Activated CD4-positive, CD25-positive, alpha-beta regulatory T cell treated with anti-CD3 and anti-CD28 coated beads, Interleukin-2, amount 50 U/mL, for 16 hours (primary cell): Measurements from ENCODE around the gene CYP4V2.

Experiments
- DNase-seq: peaks from one replicate; pipeline ENCODE4 v3.0.0-alpha.2; 2020; ENCODE audit warnings: low read depth, low spot score

The CYP4V2 gene

DNA sequence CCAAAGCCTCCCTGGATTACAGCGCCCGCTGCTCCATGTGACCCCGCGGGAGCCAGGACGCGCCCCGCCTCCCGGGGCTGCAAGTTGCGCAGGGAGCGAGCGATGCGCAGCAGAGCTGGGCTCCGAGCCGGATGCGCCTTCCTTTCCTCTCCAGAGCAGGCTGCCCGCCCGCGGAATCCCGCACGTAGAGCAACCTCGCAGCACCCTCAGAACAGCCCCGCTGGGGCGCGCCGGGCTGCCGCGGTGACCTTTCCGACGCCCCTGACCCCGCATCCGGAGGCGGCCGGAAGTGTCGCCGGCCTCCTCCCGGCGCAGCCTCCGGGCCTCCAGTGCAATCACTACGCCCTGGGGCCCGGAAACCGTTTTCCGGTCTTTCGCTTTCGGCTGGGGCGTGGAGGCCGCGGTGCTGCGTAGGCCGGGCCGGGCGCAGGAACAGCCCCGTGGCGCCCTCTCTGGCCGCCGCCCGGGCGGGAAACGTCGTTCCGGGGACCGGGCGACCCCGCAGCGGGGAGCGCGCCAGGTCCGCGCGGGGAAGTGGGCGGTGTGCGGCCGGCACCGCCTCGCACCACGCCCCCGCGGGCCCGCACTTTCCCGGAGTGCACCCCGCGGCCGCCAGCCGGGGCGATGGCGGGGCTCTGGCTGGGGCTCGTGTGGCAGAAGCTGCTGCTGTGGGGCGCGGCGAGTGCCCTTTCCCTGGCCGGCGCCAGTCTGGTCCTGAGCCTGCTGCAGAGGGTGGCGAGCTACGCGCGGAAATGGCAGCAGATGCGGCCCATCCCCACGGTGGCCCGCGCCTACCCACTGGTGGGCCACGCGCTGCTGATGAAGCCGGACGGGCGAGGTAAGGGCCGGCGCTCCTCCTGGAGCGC is at the start of gene CYP4V2:
CYP4V2 (plus strand) TSS at position 368 of the 866 bp plus-strand sequence; CDS start at position 625, 257 bp downstream.
- DNase-seq: peak; percentile 77

DNA sequence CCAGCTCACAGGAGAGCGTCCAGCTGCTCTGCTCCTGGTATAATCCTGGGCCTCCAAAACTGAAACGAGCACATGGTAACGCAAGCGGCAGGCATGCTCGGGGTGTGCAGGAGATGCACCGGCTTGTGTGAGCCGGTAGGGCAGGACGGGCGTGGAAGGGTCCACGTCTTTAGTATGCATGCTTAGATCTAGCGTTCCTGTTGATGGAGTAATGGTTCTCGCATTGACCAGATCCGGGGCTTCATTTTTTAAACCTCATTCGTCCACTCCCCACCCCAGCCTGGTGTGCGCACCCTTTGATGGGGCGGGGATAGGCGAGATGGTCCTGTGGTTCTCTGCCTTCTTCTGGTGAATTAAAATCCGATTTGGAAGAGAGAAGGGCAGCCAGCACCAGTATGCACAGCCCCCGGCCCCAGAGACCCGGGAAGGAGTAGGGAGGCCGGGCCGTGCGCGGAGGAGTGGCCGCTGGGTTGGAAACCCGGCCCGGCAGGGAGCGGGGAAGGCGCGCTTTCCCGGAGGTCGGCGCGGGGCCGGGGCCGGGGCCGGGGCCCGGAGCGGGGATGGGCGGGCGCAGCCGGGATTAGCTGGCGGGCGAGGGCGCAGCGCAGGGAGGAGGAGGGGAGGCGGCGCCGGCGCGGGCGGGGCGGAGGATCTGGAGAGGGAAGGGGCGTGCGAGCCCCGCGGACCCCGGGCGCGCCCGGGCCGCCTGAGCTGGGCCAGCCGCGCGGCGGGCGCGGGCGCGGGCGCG is 47.0 kb upstream of the CYP4V2 start:
- no peak for DNase-seq

DNA sequence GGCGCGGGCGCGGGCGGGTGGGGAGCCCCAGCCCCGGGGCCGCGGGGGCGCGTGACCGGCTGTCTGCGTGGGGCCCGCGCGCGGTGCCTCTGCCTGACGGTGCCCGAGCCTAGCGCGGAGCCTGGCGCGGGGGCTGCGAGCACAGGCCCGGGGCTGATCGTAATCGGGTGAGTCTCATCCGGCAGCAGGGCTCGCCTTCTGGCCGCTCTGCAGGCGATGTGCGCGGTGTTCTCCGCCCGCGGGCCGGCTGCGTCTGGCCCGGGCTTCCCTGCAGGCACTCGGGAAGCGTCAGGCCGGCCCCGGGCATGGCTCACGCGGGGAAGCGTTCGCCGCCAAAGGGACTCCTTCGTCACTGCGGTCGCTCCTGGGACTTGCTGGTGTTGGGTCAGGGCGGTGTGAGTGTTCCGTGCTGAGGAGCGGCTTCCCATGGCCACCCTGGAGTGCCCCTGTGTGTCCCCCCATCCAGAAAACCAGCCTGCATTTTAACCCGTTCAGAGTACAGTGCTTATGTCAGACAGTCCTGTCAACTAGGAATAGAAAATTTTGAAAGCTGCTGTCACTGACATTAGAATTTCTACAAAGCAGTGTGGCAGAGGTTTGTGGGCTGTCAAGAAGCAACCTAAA is 46.3 kb upstream of the CYP4V2 start:
- DNase-seq: no peak

DNA sequence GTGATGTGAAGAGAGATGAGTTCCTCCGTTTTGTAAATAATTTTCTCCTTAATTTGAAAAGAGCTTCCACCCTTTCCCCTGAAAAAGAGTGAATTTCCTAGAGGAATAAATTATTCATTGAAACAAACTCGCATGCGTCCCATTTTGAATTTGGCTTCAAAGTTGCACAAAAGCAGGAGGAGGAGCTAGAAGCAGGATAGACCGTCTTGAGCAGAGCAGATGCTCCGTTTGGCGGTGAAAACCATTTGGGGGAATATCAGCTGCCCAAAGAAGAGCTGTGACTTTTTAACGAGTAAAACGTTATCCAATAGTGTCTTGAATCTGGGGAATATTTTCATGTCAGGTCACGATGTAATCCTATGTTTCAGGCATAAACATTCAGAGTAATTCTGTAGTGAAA is 44.9 kb upstream of the CYP4V2 start:
- no peak for DNase-seq

DNA sequence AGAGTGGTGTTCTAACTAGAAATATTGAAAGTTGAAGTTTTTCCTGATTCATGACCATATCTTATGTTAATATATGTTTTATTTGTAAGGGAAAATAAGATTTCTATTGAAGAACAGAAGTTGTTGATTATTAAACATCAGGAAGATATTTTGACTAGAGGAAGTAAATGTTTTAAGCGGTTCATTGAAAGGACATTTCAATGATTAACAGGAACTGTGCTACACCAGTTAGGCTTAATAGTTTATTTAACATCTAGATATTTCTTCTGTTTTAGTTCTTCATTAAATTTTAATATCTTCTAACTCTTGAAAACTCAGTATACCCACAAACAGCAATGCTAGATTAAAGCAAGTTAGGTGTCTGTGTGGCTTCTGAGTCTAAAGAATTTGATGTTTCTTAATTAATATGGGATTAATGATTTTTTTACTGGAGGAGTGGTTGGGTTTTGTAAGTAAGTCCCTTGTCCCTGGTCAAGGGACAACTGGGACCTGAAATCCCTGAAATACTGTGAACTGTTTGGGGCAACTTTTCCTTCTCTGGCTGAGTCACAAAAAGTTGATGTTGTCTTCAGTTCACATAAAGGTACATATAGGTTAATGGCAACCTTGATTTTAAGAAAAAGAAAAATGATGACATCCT is 42.9 kb upstream of the CYP4V2 start:
- no peak for DNase-seq

DNA sequence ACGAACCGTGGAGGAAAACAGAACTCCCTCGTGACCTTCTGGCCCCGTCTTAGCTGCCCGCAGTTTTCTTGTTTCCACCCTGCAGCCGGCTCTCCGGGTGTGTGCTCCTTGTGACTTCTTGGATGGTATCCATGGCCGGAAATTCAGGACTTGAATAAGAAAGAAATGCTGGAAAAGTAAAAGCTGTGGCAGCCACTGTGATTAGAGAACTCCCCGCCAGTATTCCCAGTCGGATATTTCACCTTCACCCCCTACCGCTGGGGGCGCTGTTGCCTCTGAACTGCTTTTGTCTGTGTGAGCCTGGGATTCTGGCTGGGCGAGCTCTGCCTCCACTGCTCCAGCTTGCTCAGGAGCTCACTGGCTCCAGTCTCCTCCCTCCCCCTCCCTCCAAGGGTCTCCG is 41.5 kb upstream of the CYP4V2 start:
- no peak for DNase-seq

DNA sequence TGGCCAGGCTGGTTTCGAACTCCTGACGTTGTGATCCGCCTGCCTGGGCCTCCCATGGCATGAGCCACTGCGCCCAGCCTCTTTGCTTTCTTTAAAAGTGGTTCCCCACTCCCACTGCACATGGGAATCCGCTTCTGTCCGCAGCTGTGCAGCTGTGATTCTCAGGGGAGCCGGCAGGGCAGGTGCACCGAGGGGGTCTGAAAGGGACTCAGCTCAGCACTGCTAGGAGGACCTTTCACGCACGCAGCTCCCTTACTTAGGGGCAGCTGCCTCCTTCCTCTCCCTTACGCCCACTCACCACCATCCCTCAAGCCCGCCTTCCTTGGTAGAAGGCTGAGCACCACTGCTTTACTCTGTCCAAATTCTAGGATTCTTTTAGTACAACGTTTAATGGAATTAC is 40.4 kb upstream of the CYP4V2 start:
- no peak for DNase-seq

DNA sequence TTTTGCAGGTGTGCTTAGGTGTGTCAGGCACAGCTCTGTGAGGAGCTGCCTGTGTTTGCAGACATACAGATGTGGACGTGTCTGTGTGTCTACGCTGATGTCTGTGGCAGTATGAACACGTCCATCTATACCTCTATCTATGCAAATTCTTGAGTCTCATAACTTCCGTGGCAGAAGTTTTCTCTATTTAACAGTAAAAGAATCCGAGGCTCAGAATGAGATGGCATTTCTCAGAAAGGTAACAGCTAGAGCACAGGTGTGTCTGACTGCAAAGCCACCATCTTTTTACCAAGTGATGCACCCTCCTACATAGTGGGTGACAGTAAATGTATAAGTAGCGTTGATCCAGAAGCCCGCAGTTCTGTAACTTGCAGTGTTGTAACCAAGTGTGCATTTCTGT is 39.9 kb upstream of the CYP4V2 start:
- DNase-seq: no peak

DNA sequence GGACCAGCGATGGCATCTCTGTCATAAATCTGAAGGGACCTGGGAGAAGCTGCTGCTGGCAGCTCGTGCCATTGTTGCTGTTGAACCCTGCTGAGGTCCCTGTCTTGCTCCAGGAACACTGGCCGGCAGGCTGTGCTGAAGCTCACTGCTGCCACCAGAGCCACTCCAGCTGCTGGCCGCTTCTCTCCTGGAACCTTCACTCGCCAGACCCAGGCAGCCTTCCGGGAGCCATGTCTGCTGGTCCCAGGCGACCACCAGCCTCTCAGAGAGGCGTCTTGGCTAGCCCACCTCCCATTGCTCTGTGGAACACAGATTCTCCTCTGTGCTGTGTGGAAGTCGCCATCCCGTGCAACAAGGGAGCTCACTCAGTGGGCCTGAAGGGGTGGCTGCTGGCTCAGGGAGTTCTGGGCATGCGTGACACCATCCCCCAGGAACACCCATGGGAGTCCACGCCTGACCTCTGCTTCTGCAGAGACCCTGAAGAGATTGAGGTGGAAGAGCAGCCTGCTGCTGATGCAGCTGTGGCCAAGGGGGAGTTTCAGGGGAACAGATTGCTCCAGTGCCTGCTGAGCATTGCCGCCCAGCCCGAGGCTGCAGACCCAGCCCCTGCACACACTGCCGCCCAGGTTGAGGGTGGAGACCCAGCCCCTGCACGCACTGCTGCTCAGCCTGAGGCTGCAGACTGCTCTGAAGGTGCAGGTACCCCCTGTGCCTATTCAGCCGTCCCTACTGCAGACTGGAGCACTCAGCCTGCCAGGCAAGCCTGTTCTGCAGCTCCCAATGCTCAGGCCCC is 33.1 kb upstream of the CYP4V2 start:
- no peak for DNase-seq

DNA sequence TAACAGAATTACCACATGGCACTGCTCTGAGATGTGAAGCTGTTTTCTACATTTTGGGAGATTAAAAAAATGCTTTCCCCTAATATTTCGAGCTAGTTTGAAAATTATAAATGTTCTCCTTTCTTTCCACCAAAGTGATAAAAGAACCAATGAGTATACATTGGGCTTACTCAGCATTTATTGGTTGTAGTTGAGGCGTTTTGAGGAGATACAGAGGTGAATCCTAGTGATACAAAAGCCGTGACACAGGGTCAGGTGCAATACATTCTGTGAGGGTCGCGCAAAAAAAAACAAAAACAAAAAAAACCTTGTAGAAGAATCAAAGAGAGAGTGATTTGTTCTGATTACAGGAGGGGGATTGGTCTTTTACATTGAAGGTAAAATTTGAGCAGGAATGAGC is 32.4 kb upstream of the CYP4V2 start:
- DNase-seq: no peak

DNA sequence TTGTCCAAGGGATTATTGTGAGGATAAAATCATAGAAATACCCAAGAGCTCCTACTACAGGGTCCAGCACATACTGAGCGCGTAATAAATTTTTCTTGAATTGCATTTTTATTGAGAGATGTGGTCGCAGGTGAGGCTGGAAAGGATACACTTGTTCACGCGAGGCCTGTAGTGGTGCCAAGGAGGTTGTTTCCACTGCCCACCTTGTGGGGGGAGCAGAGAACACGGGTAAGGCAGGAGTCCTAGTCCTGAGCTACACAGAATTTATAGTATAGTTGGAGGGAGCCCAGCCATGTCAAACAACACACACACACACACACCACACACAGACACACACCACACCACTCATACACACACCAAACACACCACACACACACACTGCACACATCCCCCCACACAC is 31.8 kb upstream of the CYP4V2 start:
- no peak for DNase-seq

DNA sequence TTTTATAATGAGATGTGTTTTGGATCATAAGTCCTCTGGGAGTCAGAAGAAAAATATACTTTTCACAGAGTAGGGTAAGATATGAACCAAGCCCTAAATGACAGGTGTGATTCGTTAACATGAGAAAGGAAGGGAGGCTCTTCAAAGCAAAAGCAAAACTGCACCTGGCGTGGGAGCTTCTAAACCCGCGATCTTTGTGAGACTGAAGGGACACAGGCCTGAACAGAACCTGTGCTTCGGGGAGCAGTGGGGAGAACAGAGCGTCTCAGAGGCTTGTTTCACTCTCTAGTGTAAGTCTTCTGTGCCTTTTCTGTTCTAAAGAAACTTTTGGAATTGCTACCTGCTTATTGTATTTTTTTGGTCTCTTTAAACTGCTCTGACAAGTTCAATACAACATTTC is 30.2 kb upstream of the CYP4V2 start:
- no peak for DNase-seq

DNA sequence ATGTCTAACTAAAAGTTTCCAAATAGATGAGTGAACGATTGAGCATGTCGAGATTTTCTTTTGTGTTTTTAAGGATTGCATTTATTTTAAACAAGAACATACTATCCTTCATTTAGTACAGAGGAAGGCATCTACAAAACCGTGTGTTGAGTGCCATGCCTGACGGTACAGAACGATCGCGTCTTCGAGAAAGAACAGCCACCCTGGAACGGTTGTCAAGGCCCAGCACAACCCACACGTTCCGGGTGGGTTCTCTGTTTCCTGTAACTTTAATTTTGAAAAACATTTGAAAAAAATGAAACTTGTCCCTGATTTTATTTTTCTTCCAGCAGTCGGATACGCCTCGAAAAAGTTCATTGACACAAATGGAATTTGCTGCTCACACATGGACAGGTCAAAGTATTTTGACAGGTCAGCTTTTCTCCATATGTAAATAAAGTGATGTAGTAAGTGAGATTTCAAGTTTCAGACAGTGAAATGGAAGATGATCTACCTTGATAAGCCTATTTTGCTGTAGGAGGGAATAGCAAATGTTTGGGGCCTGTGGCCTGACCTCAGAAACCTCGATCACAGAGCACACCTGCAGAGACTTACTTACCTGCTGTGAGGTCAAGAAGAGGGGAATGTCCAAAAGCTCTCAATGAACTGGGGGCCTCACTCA is 24.4 kb upstream of the CYP4V2 start:
- DNase-seq: no peak

DNA sequence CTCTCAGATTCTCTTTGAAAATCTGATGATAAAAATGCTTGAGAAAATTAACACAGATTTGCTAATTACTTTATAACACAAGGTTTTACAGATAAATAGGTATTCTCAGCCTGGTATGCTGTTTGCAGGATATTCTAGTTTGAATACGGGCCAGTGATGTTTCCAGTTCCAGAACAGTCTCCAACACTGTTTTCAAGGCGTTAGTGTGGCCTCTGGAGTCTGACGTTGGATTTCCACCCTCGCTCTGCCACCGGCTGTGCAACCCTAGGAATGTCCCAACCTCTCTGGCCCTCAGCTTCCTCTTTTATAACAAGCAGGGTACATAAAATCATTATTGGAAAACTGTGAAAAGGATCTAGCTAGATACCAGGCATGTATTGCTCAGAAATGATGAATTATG is 23.8 kb upstream of the CYP4V2 start:
- no peak for DNase-seq

DNA sequence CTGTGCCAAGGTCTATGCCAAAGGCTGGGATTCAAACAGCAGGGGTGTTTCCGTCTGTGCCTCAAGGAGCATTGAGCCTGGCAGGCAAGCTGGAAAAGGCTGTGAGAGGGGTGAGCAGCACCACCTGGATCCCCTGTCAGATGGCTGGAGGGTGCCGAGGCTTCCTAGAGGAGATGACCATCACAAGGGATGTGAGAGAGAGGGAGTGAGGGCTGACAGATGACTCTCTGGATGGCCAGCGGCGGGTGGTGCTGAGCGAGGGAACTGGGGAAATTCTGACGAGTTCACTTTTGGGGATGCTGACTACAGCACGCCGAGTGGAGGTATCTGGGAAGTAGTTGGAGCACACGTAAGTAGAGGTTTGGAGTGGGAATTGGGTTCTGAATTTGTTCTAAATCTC is 22.6 kb upstream of the CYP4V2 start:
- DNase-seq: no peak

DNA sequence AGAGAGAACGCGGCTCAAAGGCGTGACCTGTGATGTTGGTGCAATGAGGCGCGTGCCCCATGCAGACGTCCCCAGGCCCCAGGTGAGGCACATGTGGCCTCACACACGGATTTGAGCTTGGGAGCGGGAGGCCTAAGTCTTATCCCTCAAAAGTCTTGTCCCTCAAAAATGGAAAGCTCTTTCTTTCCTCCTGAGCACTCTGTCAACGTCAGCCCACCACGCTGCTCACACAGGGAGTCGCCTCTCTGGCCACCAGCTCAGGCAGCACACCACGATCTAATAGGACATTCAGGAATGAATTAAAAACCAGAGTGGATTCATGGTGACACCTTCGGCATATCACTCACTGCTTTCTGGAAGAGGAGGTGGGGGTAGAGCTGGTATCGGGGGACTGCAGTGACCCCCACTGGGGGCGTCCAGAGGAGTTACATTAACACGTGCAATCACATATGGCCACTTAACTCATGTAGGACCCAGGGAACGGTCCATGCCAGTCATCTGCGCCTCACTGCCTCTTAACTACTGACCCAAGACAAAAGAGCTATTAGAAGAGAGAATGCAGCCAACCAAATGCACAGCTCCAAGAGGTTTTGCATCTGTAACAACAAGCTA is 21.9 kb upstream of the CYP4V2 start:
- DNase-seq: no peak

DNA sequence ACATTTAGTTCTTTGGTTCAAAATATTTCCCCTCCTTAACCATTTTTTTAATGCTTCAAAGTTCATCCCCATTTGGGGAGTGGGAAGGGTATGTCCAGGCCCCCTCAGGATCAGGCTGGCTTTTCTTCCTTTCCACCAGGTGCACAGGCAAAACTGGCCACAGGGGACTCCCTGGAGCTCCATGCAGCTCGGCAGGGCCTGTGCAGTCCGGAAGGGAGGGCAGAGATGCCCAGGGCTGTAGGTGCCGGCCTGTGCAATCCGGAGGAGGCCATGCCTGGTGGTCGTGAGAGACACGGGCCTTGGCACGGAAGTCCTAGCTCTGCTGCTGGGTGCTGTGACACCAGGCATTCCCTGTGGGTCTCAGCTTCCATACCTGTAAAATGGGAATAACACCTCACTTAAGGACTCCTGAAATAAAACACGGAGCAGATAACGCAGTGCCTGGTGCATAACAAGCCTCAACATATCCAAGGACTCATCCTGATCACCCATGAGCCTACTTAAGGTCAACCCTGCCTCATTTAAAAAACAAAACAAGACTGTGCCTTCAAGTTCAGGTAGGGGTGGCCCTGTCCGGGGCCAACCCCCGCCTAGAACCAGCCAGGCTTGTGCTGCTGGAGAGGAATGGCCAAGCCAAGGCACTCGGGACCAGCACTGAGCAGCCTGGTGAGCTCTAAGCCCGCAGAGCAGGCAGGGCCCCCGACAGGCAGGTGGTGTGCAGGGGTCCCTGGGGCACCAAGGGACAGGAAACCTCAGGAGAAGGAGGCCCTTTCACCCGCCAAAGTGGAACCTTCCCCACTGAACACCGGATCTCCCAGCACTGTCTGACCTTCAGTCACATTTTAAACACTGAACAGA is 21.2 kb upstream of the CYP4V2 start:
- DNase-seq: no peak

DNA sequence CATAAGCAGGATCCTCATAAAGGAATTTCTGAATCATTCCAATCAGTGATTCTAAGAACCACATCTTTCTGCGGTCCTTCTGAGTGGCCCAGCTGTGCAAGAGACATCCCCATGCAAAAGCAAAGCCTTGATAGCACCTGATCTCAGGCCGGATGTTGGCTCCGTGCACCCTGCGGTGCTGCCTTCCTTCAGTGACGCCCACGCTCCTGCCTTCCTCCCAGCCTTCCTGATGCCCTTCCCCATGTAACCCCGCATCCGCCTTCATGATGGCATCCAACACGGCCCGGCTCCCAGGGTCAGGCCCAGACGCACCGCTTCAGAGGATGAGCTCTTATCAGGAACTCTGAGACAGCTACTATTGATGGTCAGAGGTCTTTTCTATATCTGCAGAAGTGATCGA is 20.4 kb upstream of the CYP4V2 start:
- DNase-seq: no peak

DNA sequence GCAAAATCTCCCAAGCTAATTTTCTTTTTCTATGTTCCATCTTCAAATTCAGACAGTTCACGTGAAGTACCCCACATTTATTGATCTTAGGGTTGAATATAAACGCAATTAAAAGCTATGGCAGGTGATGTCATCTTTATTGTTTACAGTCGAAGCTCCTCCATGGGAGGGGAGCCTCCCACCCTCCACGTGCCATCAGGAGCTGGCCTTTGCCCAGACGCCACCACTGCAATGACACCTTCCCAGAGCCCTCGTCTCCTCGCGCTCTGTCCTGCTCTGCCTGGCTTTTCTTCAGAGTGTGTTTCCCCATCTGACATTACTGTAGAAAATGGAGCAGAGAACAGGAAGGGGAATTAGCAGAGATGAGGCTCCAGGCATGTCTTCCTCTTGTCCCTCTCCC is 18.8 kb upstream of the CYP4V2 start:
- no peak for DNase-seq
